Measurements from ENCODE around the gene RO60. TPM values are rescaled to one million over a fixed set of nuclear protein-coding genes. Genes with fewer than 3 reads are reported as not detected.

Gene RO60
- total RNA-seq, 1 experiment from 2014 or later: 69.5 TPM

GRCh38 chr1:193102662-193103061 lies 43.2 kb downstream of the RO60 start:
- ATAC-seq (no peak), DNase-seq (ENCODE audit: low read depth, low spot score) (no peak)
- POLR2A ChIA-PET: no interaction called here
- Histone ChIP-seq H3K9me2 (ENCODE audit: insufficient read depth) (no peaks in the 10 kb centered on the region), H3K4me1 (ENCODE audit: control insufficient read depth in 1 of 2, insufficient read depth in 2 of 2, low read length in 2 of 2) (peaks cover 12 to 20% of the 10 kb centered on the region in 2 experiments; a peak in 3 of 4 replicates), H4K20me1 (ENCODE audit: insufficient read depth) (no peaks in the 10 kb centered on the region), H2AFZ (ENCODE audit: low read depth, low read length, poor library complexity, severe bottlenecking) (no peak overlapping the region), H3K27me3 (ENCODE audit: insufficient read depth, low read length) (no peaks in the 10 kb centered on the region), H3K4me2 (ENCODE audit: low read length) (no peak overlapping the region), H3K79me2 (ENCODE audit: insufficient read depth, low read length) (peaks cover 30% of the 10 kb centered on the region), H3K4me3 (replicated peaks in 1 of 2; ENCODE audit: low read depth in 1 of 2, low read length in 2 of 2) (no peak overlapping the region), H3K9me3 (ENCODE audit: control insufficient read depth in 1 of 2, insufficient read depth in 1 of 2, low read depth in 1 of 2, low read length in 2 of 2) (no peaks in the 10 kb centered on the region), H3K27ac (ENCODE audit: low read depth, low read length) (no peak overlapping the region), H3K36me3 (ENCODE audit: control insufficient read depth in 1 of 2, insufficient read depth in 2 of 2, low read length in 2 of 2) (peaks cover 3 to 6% of the 10 kb centered on the region in 2 experiments; a peak in 1 of 4 replicates), H3K9ac (ENCODE audit: low read length) (no peak overlapping the region)
- no TSS peak for BruUV-seq (replicated peaks)
- no peak for TF ChIP-seq EZH2phosphoT487 (IDR thresholded peaks at IDR 0.05; ENCODE audit: borderline replicate concordance)
- no peak for TF ChIP-seq FOSL1 (IDR thresholded peaks at IDR 0.05; ENCODE audit: low read depth)
- TF ChIP-seq JUND (IDR thresholded peaks at IDR 0.05): no peak
- TF ChIP-seq EGR1 (IDR thresholded peaks at IDR 0.05; ENCODE audit: low read depth): no peak
- no peak for TF ChIP-seq ZFX (IDR thresholded peaks at IDR 0.05)
- TF ChIP-seq CEBPB (IDR thresholded peaks at IDR 0.05; ENCODE audit: low read depth): no peak
- TF ChIP-seq ELF1 (IDR thresholded peaks at IDR 0.05; ENCODE audit: borderline replicate concordance, low read depth): no peak
- no peak for TF ChIP-seq EZH2 (IDR thresholded peaks at IDR 0.05)
- no peak for TF ChIP-seq ZBTB33 (IDR thresholded peaks at IDR 0.05; ENCODE audit: extremely low read depth, insufficient replicate concordance, low read length)
- no peak for TF ChIP-seq SRF (IDR thresholded peaks at IDR 0.05; ENCODE audit: low read depth)
- no peak for TF ChIP-seq SP1 (IDR thresholded peaks at IDR 0.05; ENCODE audit: low read depth)
- no peak for TF ChIP-seq MAX (IDR thresholded peaks at IDR 0.05)
- no peak for TF ChIP-seq ZNF274 (IDR thresholded peaks at IDR 0.05; ENCODE audit: low read depth, low read length)
- no peak for TF ChIP-seq CBX3 (IDR thresholded peaks at IDR 0.05; ENCODE audit: low read depth)
- TF ChIP-seq POLR2AphosphoS5 (IDR thresholded peaks at IDR 0.05; ENCODE audit: low read depth, low read length): no peak
- no peak for TF ChIP-seq YY1 (IDR thresholded peaks at IDR 0.05; ENCODE audit: extremely low read depth, insufficient replicate concordance, low read depth, low read length)
- no peak for TF ChIP-seq ATF3 (IDR thresholded peaks at IDR 0.05)
- TF ChIP-seq, protein P1, sequence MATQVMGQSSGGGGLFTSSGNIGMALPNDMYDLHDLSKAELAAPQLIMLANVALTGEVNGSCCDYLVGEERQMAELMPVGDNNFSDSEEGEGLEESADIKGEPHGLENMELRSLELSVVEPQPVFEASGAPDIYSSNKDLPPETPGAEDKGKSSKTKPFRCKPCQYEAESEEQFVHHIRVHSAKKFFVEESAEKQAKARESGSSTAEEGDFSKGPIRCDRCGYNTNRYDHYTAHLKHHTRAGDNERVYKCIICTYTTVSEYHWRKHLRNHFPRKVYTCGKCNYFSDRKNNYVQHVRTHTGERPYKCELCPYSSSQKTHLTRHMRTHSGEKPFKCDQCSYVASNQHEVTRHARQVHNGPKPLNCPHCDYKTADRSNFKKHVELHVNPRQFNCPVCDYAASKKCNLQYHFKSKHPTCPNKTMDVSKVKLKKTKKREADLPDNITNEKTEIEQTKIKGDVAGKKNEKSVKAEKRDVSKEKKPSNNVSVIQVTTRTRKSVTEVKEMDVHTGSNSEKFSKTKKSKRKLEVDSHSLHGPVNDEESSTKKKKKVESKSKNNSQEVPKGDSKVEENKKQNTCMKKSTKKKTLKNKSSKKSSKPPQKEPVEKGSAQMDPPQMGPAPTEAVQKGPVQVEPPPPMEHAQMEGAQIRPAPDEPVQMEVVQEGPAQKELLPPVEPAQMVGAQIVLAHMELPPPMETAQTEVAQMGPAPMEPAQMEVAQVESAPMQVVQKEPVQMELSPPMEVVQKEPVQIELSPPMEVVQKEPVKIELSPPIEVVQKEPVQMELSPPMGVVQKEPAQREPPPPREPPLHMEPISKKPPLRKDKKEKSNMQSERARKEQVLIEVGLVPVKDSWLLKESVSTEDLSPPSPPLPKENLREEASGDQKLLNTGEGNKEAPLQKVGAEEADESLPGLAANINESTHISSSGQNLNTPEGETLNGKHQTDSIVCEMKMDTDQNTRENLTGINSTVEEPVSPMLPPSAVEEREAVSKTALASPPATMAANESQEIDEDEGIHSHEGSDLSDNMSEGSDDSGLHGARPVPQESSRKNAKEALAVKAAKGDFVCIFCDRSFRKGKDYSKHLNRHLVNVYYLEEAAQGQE (IDR thresholded peaks at IDR 0.05; ENCODE audit: low read depth): no peak
- CTCF ChIA-PET: no interaction called here
- intact Hi-C loops (cut with micrococcal nuclease): no loop called here
- RAD21 ChIA-PET (ENCODE audit: low non-redundant PET in 1 of 2, low total read pairs in 2 of 2, uncharacterized antibody in 2 of 2, unreplicated experiment in 2 of 2): no interaction called here

All from HCT116 (cell line).